Motor neuron (in vitro differentiated cells): ENCODE measurements around the gene AAMP. TPM values are rescaled to one million over a fixed set of nuclear protein-coding genes. Genes with fewer than 3 reads are reported as not detected.
A peak's percentile ranks its signal among the peaks of the same experiment; 100 is the strongest.
"Not testable (repeated sequence)": the region's sequence is repeated elsewhere in the genome, so short reads cannot be mapped to it uniquely, and the experiment has no call there.

Experiments used
- ATAC-seq, 8 experiments: fragments of 200-7000 bp; cut with Tn5 transposase; replicated peaks in 6 of 8; 2 replicates each; pipeline ENCODE4 v1.8.0; 2021; ENCODE audit warnings: mild to moderate bottlenecking in 8 of 8, moderate library complexity in 8 of 8
- H3K27ac ChIP-seq, 2 donors: fragments of 250-450 bp; sonication (Bioruptor Pico); 2 replicates each; pipeline ENCODE4 v1.9.0; 2021; ENCODE audit warnings: antibody characterized with exemption in 2 of 2, mild to moderate bottlenecking in 2 of 2, moderate library complexity in 1 of 2
- H3K4me1 ChIP-seq, 2 donors: fragments of 250-450 bp; sonication (Bioruptor Pico); replicated peaks in 1 of 2; 2 replicates each; pipeline ENCODE4 v1.6.1; 2021; ENCODE audit warnings: antibody characterized with exemption in 2 of 2, mild to moderate bottlenecking in 2 of 2, moderate library complexity in 1 of 2
- H3K4me3 ChIP-seq, 5 donors: fragments of 250-450 bp; sonication (Bioruptor Pico); 2 replicates each; pipeline ENCODE4 v1.9.0; 2021; ENCODE audit warnings: antibody characterized with exemption in 5 of 5, mild to moderate bottlenecking in 5 of 5, moderate library complexity in 4 of 5
- WGBS, 10 experiments: fragments of 450-650 bp; shearing (Covaris generic); methylation state at CpG; one replicate each; pipeline ENCODE4 v1.0.0; 2022; 5-methylcytosine and 5-hydroxymethylcytosine counted together
- in situ Hi-C, 9 experiments: fragments of 400-800 bp; cut with MboI; loops; one replicate each; pipeline ENCODE4 v1.15.0; 2021; ENCODE audit warnings: low sequenced_read_pairs in 9 of 9, low pct_unique_long_range_greater_than_20kb in 2 of 9; ENCODE audit not compliant: unreplicated experiment in 9 of 9
- total RNA-seq, 8 experiments: library from RNA; unstranded; fragments of 300-600 nt; gene quantifications; 2 replicates each; pipeline versions ENCODE4 v1.2.3 to v1.2.4, GENCODE V29; 2022

AAMP gene
- total RNA-seq, 8 experiments from 2014 or later, result 61.0 to 179 (median 82.2) TPM

- 73 to 100% (median 100%) methylated on average over 1 to 6 of the region's 14 CpGs; no CpG with 5 or more reads in 4 of the 10 experiments for WGBS, 10 experiments
- ATAC-seq, result no peak
- Histone ChIP-seq H3K4me3 (no peak overlapping the region), H3K27ac (no peak overlapping the region), H3K4me1 (no peaks in the 10 kb centered on the region)
- in situ Hi-C loops, result loop anchor here in 7 of 9 experiments (25.0 kb wide), 2 partner anchors 107 to 407 kb away; partner anchors contain the start of genes CTDSP1 (in 7 of the 7) and SLC11A1 (in 7 of the 7)
Measured at GRCh38 chr2:218280260-218280870, 10.4 kb upstream of the AAMP start.

GRCh38 chr2:218278531-218279360 lies 8.8 kb upstream of the AAMP start:
- ATAC-seq, result peak in 1 of 8 experiments; percentile 22
- Histone ChIP-seq H3K4me1 (no peaks in the 10 kb centered on the region), H3K4me3 (no peak overlapping the region), H3K27ac (no peak overlapping the region)
- in situ Hi-C loops, result loop anchor here in 7 of 9 experiments (25.0 kb wide), 2 partner anchors 109 to 409 kb away; partner anchors contain the start of genes CTDSP1 (in 7 of the 7) and SLC11A1 (in 7 of the 7)
- WGBS, 10 experiments, result 60 to 100% (median 77%) methylated on average over 1 to 4 of the region's 16 CpGs; no CpG with 5 or more reads in 5 of the 10 experiments

DNA sequence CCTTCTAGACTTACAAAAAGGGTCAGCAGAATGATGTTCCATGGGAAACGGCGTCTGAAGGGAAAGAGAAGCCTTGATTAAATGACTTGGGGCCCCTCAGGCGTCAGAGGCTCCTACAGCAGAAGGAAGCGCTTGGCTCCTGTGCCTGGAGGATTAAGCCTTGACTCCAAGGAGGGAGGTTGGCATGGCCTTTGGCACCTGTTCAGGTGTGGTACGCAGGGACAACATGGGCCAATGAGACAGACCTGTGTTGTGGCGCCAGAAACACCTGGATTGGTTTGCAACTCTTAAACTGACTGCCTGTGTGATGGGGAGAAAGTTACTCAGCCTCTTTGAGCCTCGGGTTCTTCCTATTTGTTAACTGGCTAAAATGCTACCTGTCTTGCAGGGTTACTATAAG lies 8.0 kb upstream of the AAMP start:
- 71 to 100% (median 90%) methylated on average over 2 to 3 of the region's 7 CpGs; no CpG with 5 or more reads in 6 of the 10 experiments for WGBS, 10 experiments
- H3K4me1 ChIP-seq, result no peaks in the 10 kb centered on the region
- ATAC-seq, result no peak
- in situ Hi-C loops, result loop anchor here in 7 of 9 experiments (25.0 kb wide), 2 partner anchors 109 to 409 kb away; partner anchors contain the start of genes CTDSP1 (in 7 of the 7) and SLC11A1 (in 7 of the 7)
- no peak overlapping the region for H3K4me3 ChIP-seq
- no peak overlapping the region for H3K27ac ChIP-seq

GRCh38 chr2:218276986-218277755 lies 7.2 kb upstream of the AAMP start:
- Histone ChIP-seq H3K27ac (no peak overlapping the region), H3K4me3 (no peak overlapping the region), H3K4me1 (peaks cover 0 to 3% of the 10 kb centered on the region in 2 donors)
- in situ Hi-C loops, result loop anchor here in 7 of 9 experiments (25.0 kb wide), 2 partner anchors 110 to 410 kb away; partner anchors contain the start of genes CTDSP1 (in 7 of the 7) and SLC11A1 (in 7 of the 7)
- no peak for ATAC-seq
- WGBS, 10 experiments, result 50 to 96% (median 80%) methylated on average over 2 to 5 of the region's 12 CpGs; no CpG with 5 or more reads in 6 of the 10 experiments

DNA sequence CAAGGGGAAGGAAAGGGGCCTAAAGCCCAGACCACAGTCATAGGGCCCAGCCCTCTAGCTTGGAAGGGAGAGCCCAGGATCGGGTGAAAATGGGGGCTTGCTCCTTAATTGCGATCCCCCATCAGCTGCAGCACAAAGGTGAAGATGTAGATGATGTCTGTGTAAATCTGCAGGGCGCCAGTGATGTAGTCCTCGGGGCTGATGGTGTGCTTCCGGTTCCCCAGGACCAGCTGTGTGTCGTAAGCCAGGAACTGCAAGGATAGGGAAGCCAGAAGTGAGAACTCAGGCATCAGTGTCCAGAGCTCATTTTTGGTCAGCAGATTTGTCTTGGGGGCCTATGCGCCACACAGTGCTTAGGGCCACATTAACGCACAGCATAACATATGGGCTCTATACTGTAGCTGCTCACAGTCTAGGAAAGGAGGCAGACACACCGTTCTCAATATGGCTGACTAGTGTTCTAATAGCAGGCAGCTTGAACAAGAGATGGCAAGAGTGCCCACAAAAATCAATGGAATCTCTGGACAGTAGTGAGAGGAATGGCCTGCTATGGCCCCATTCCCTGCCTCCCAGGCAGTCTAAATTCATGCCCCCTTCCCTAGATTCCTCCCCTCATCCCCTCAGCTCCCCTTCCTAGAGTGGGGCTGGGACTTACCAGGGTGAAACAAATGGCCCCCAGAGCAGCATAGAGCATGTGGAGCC lies 5.6 kb upstream of the AAMP start:
- no peak for ATAC-seq
- WGBS, 10 experiments, result 72 to 100% (median 86%) methylated on average over 1 to 5 of the region's 9 CpGs; no CpG with 5 or more reads in 1 of the 10 experiments
- in situ Hi-C loops, result loop anchor here in 7 of 9 experiments (25.0 kb wide), 2 partner anchors 112 to 412 kb away; partner anchors contain the start of genes CTDSP1 (in 7 of the 7) and SLC11A1 (in 7 of the 7)
- Histone ChIP-seq H3K27ac (no peak overlapping the region), H3K4me1 (peaks cover 5 to 8% of the 10 kb centered on the region in 2 donors), H3K4me3 (no peak overlapping the region)

DNA sequence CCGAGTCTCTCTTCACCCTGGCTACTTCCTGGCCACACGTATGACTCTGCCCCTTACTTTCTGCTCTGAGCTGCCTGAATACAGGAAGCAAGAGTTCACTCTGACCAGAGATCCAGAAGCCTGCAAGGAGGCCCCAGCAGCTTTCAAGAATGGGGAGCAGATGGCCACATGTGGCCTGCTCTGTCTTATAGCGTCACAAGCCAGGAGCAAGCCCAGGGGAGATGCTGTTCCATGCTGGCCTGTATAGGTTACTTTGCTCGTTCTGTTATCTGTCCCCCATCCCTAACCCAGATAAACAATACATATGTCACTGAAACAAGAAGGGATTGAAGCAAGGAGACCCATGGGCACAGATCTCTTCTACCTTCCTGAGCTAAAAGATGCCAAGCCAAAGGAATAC lies 4.6 kb upstream of the AAMP start:
- in situ Hi-C loops, result no loop called here
- no peak overlapping the region for H3K27ac ChIP-seq
- ATAC-seq, result no peak
- peaks cover 5 to 8% of the 10 kb centered on the region in 2 donors for H3K4me1 ChIP-seq
- WGBS, 10 experiments, result 80 to 100% (median 92%) methylated on average over 1 to 4 of the region's 4 CpGs; no CpG with 5 or more reads in 6 of the 10 experiments
- no peak overlapping the region for H3K4me3 ChIP-seq

DNA sequence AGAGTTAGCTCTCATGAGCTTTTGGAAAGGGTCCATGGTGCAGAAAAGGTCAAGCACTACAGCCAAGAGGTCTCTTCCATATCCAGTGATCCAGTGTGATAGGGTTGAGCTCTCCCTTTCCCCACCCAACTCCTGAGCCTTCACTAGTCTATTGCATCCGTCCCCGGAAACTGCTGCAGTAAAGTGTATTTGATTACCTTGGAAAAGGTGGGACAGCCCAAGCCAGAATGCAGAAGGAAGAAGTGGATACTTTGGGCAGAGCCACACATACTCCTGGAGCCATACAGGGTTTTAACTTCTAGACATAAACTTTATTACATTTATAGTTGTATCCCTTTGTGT lies 3.9 kb upstream of the AAMP start:
- H3K27ac ChIP-seq, result no peak overlapping the region
- WGBS, 10 experiments, result 100% methylated on average over 2 of the region's 2 CpGs; no CpG with 5 or more reads in 9 of the 10 experiments
- H3K4me3 ChIP-seq, result no peak overlapping the region
- peaks cover 8 to 11% of the 10 kb centered on the region in 2 donors for H3K4me1 ChIP-seq
- in situ Hi-C loops, result no loop called here
- ATAC-seq, result no peak

DNA sequence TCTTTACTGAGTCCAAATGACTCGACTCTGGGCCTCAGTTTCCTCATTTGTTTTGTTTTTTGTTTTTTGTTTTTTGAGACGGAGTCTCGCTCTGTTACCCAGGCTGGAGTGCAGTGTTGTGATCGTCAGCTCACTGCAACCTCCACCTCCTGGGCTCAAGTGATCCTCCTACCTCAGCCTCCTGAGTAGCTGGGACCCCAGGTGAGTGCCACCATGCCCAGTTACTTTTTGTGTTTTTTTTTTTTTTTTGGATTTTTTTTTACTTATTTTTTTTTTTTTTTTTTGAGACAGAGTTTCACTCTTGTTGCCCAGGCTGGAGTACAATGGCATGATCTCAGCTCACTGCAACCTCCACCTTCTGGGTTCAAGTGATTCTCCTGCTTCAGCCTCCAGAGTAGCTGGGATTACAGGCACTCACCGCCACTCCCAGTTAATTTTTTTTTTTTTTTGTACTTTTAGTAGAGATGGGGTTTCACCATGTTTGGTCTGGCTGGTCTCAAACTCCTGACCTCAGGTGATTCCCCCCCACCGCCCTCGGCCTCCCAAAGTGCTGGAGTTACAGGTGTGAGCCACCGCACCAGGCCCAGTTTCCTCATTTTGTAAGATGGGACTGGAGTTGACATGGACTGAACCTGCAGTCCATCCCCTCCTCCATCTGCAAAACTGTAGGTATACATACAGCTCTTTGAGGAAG lies 3.4 kb upstream of the AAMP start:
- 30 to 100% (median 89%) methylated on average over 1 to 8 of the region's 8 CpGs for WGBS, 10 experiments
- H3K27ac ChIP-seq, H3K4me3 ChIP-seq, in situ Hi-C loops, ATAC-seq: not testable (repeated sequence)
- H3K4me1 ChIP-seq, result peaks cover 10 to 12% of the 10 kb centered on the region in 2 donors

- in situ Hi-C loops, result no loop called here
- peak overlapping the region in 1 of 5 donors; percentile 8 for H3K4me3 ChIP-seq
- WGBS, 10 experiments, result 0 to 100% methylated on average over 1 of the region's 18 CpGs; no CpG with 5 or more reads in 8 of the 10 experiments
- no peak overlapping the region for H3K27ac ChIP-seq
- peak in 3 of 8 experiments; percentile 30 to 48 (median 38) for ATAC-seq
- peaks cover 10 to 12% of the 10 kb centered on the region in 2 donors for H3K4me1 ChIP-seq
Measured at GRCh38 chr2:218272531-218273212, 2.7 kb upstream of the AAMP start.

DNA sequence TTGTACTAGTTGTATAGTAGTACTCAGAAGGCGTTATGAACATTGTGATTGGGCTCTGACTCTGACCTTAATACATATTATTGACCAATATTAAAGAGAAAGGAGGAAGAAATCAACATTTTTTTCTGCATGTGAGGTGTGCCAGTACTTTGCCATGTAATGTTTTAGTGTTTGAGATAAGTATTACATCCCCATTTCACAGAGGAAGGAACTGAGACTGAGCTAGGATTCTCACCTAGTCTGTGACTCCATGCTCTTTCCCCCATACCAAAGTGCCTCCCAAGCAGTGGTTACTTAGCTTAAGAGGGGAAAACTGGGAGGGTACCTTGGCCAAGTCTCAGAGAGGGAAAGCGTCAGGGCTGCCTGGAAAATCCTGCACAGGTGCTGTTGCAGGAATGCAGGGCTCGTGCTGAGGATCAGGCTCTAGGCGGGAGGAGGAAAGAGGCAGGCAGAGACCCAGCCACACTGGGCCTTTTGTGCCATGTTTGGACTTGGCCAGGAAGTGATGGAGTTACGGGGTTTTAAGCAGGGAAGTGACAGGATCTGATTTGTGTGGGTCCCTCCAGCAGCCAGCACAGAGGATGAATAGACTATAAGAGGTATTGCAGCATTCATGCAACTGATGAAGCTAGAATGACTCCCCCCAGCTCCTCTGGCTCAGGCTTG lies 2.1 kb upstream of the AAMP start:
- 31 to 100% (median 60%) methylated on average over 1 to 5 of the region's 5 CpGs; no CpG with 5 or more reads in 1 of the 10 experiments for WGBS, 10 experiments
- ATAC-seq, result no peak
- in situ Hi-C loops, result no loop called here
- no peak overlapping the region for H3K27ac ChIP-seq
- H3K4me3 ChIP-seq, result no peak overlapping the region
- H3K4me1 ChIP-seq, result peaks cover 10 to 12% of the 10 kb centered on the region in 2 donors

DNA sequence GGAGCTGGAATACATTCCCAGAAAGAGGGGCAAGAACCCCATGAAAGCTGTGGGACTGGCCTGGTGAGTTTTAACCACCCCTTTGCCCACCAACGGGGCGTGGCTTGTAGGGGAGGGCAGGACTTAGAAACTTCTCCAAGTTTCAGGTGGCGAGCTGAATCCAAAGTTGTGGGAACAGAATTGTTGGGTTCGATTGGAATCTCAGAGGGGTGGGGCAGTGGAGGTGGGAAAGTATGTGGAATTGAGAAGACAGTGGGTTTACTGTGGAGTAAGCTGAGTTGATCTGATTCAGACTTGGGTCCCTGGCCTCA lies 1.5 kb upstream of the AAMP start:
- ATAC-seq, result no peak
- H3K27ac ChIP-seq, result no peak overlapping the region
- peaks cover 10 to 12% of the 10 kb centered on the region in 2 donors for H3K4me1 ChIP-seq
- H3K4me3 ChIP-seq, result peak overlapping the region; percentile 57 to 77 (median 63)
- in situ Hi-C loops, result no loop called here
- 76 to 78% methylated on average over 1 to 2 of the region's 4 CpGs; no CpG with 5 or more reads in 8 of the 10 experiments for WGBS, 10 experiments
